K562 (cell line): ENCODE measurements around the gene ADGRB2. TPM values are rescaled to one million over a fixed set of nuclear protein-coding genes. Genes with fewer than 3 reads are reported as not detected.

Experiments used
- AFF4 ChIP-seq: sonication (generic); formaldehyde crosslinking; IDR thresholded peaks from 2 replicates; pipeline ENCODE4 v1.8.0; 2023; ENCODE audit warnings: mild to moderate bottlenecking, missing genetic modification reagents
- ELF4 ChIP-seq: fragments of 450-650 bp; formaldehyde crosslinking; IDR thresholded peaks from 2 replicates; pipeline ENCODE4 v1.4.0; 2022; ENCODE audit warnings: missing genetic modification characterization
- ETV6 ChIP-seq, 3 experiments: fragments of 150-350 bp in 1 of 3; sonication (generic) in 1 of 3; formaldehyde crosslinking in 1 of 3; IDR thresholded peaks; 2 replicates each; pipeline versions ENCODE4 v1.6.1 to v1.8.0; 2014 to 2022; ENCODE audit warnings: borderline replicate concordance in 2 of 3, low read depth in 2 of 3, antibody characterized with exemption in 1 of 3, low read length in 1 of 3, mild to moderate bottlenecking in 1 of 3, missing genetic modification reagents in 1 of 3
- GTF2B ChIP-seq: IDR thresholded peaks from 2 replicates; pipeline ENCODE4 v1.6.1; 2011; ENCODE audit not compliant: insufficient read length; ENCODE audit errors: extremely low read depth
- HES1 ChIP-seq: fragments of 450-650 bp; IDR thresholded peaks from 2 replicates; pipeline ENCODE4 v1.6.1; 2016; ENCODE audit warnings: low read depth, mild to moderate bottlenecking, moderate library complexity
- HNRNPUL1 ChIP-seq: fragments of 200-400 bp; formaldehyde crosslinking; IDR thresholded peaks from 2 replicates; pipeline ENCODE4 v1.6.1; 2017; ENCODE audit warnings: low read length
- MAZ ChIP-seq, 2 experiments: fragments of 450-650 bp in 1 of 2; sonication (generic) in 1 of 2; formaldehyde crosslinking; IDR thresholded peaks in 1 of 2; conservative IDR thresholded peaks in 1 of 2; 2 replicates each; pipeline versions ENCODE4 v1.4.0 to v1.5.0; 2020; ENCODE audit warnings: mild to moderate bottlenecking in 1 of 2, missing genetic modification reagents in 1 of 2
- RBBP5 ChIP-seq: fragments of 200-600 bp; sonication (generic); IDR thresholded peaks from 2 replicates; pipeline ENCODE4 v1.6.1; 2012; ENCODE audit warnings: borderline replicate concordance, mild to moderate bottlenecking, low read length, control low read depth, inconsistent platforms; ENCODE audit not compliant: insufficient read depth, poor library complexity, severe bottlenecking
- RBM34 ChIP-seq: fragments of 200-400 bp; formaldehyde crosslinking; IDR thresholded peaks from 2 replicates; pipeline ENCODE4 v1.6.1; 2018; ENCODE audit warnings: low read length, borderline replicate concordance; ENCODE audit not compliant: insufficient read depth
- RERE ChIP-seq: sonication (generic); formaldehyde crosslinking; IDR thresholded peaks from 2 replicates; pipeline ENCODE4 v1.8.0; 2023; ENCODE audit warnings: missing genetic modification reagents, mild to moderate bottlenecking, borderline replicate concordance
- TCFL5 ChIP-seq: fragments of 250-450 bp; sonication (Bioruptor Pico); conservative IDR thresholded peaks from 2 replicates; pipeline ENCODE4 v1.6.1; 2021; ENCODE audit warnings: mild to moderate bottlenecking, moderate library complexity, matching md5 sums
- ZBTB12 ChIP-seq: fragments of 250-450 bp; sonication (Bioruptor Pico); IDR thresholded peaks from 2 replicates; pipeline ENCODE4 v1.4.0; 2020
- ZFPM2 ChIP-seq: fragments of 250-450 bp; sonication (Bioruptor Pico); IDR thresholded peaks from 2 replicates; pipeline ENCODE4 v1.5.1; 2022; ENCODE audit warnings: mild to moderate bottlenecking
- polyA plus RNA-seq, 8 experiments: library from polyadenylated mRNA; depleted of rRNA in 4 of 8; stranded (reverse) in 5 of 8; unstranded in 3 of 8; fragments of >200 nt; fragmentation: Nextera tagmentation in 2 of 8; fragmentation: Illumina TruSeq in 1 of 8; extraction: Ambion mirVana in 2 of 8; extraction: Trizol in 1 of 8; gene quantifications; 2 replicates each; pipeline versions ENCODE4 v1.2.1 to v1.2.3, GENCODE V29; 2011 to 2014; ENCODE audit warnings: inconsistent platforms in 1 of 8, missing spikeins in 1 of 8
- total RNA-seq, 7 experiments: library from RNA; depleted of rRNA in 6 of 7; stranded (reverse); fragments of >200 nt in 6 of 7; fragmentation: Illumina TruSeq in 2 of 7; extraction: Trizol in 2 of 7; gene quantifications; 2 replicates each; pipeline versions ENCODE4 v1.2.1 to v1.2.3, GENCODE V29; 2011 to 2021; ENCODE audit warnings: low replicate concordance in 1 of 7

ADGRB2 gene
- total and polyA plus RNA-seq, 9 of the 15 experiments (the other 6 are each of a cell fraction or from before 2014, with no cell fraction given), result 0.04 to 0.23 (median 0.20) TPM; not detected in 2

GRCh38 chr1:31781138-31781755 is 17.1 kb upstream of the ADGRB2 start (continued):
- no peak for TF ChIP-seq AFF4 (CRISPR knock-in tag)
- TF ChIP-seq ZFPM2, result no peak
- TF ChIP-seq RBBP5, result peak; percentile 55
- no peak for TF ChIP-seq GTF2B
- TF ChIP-seq ETV6 (IDR thresholded peaks at IDR 0.05; ENCODE audit: borderline replicate concordance in 1 of 2, low read depth in 2 of 2, low read length in 1 of 2), result no peak
- TF ChIP-seq ETV6 (CRISPR knock-in tag; IDR thresholded peaks at IDR 0.05; ENCODE audit: borderline replicate concordance), result no peak
- no peak for TF ChIP-seq TCFL5 (CRISPR knock-in tag)
- no peak for TF ChIP-seq RERE
- TF ChIP-seq HNRNPUL1, result no peak
- no peak for TF ChIP-seq ZBTB12
- peak in 1 of 2 experiments; percentile 80; a peak in 2 of 4 replicates for TF ChIP-seq MAZ (CRISPR knock-in tag; conservative IDR thresholded peaks at IDR 0.05 in 1 of 2, IDR thresholded peaks at IDR 0.05 in 1 of 2)
- no peak for TF ChIP-seq HES1
- TF ChIP-seq ELF4 (CRISPR knock-in tag), result no peak
- TF ChIP-seq RBM34, result no peak
